HK-2 (cell line): Measurements from ENCODE around the gene TMEM242.
A peak's percentile ranks its signal among the peaks of the same experiment; 100 is the strongest.

Experiments
- DNase-seq: peaks from one replicate; pipeline ENCODE4 v3.0.0-alpha.2; 2018; ENCODE audit not compliant: unreplicated experiment

Gene TMEM242

GRCh38 chr6:157288575-157288974, 34.7 kb downstream of the TMEM242 start:
- no peak for DNase-seq

GRCh38 chr6:157287923-157288322, 35.4 kb downstream of the TMEM242 start:
- DNase-seq, result no peak

GRCh38 chr6:157287247-157287850, 36.0 kb downstream of the TMEM242 start:
- DNase-seq, result no peak

GRCh38 chr6:157285422-157285779, 37.9 kb downstream of the TMEM242 start:
- DNase-seq, result no peak

GRCh38 chr6:157284738-157285421, 38.4 kb downstream of the TMEM242 start:
- no peak for DNase-seq

GRCh38 chr6:157283900-157284737, 39.2 kb downstream of the TMEM242 start:
- no peak for DNase-seq

GRCh38 chr6:157283330-157283898, 39.9 kb downstream of the TMEM242 start:
- DNase-seq, result no peak

GRCh38 chr6:157282284-157282683, 41.0 kb downstream of the TMEM242 start:
- no peak for DNase-seq

- no peak for DNase-seq
Measured at GRCh38 chr6:157281570-157281969, 41.7 kb downstream of the TMEM242 start.

GRCh38 chr6:157280947-157281346, 42.4 kb downstream of the TMEM242 start:
- no peak for DNase-seq

GRCh38 chr6:157280157-157280556, 43.2 kb downstream of the TMEM242 start:
- DNase-seq, result no peak

- DNase-seq, result no peak
Measured at GRCh38 chr6:157278171-157278570, 45.1 kb downstream of the TMEM242 start.

- DNase-seq, result no peak
Measured at GRCh38 chr6:157276731-157277130, 46.6 kb downstream of the TMEM242 start.

GRCh38 chr6:157276134-157276532, 47.2 kb downstream of the TMEM242 start:
- DNase-seq, result no peak

GRCh38 chr6:157274471-157275226, 48.7 kb downstream of the TMEM242 start:
- peak; percentile 77 for DNase-seq

- DNase-seq, result no peak
Measured at GRCh38 chr6:157273756-157274470, 49.4 kb downstream of the TMEM242 start.

GRCh38 chr6:157272866-157273755, 50.2 kb downstream of the TMEM242 start:
- DNase-seq, result no peak

GRCh38 chr6:157272372-157272771, 50.9 kb downstream of the TMEM242 start:
- no peak for DNase-seq

- no peak for DNase-seq
Measured at GRCh38 chr6:157271911-157272310, 51.4 kb downstream of the TMEM242 start.

- DNase-seq, result no peak
Measured at GRCh38 chr6:157271441-157271840, 51.9 kb downstream of the TMEM242 start.
